ENCODE measurements around the gene ABCC11.
"Not testable (repeated sequence)": the region's sequence is repeated elsewhere in the genome, so short reads cannot be mapped to it uniquely, and the experiment has no call there.

ABCC11 gene

GRCh38 chr16:48246066-48246465 is 1.3 kb downstream of the ABCC11 start:
- DNase-seq: no peak

- DNase-seq: no peak
Measured at GRCh38 chr16:48244863-48245195, 2.5 kb downstream of the ABCC11 start.

DNA sequence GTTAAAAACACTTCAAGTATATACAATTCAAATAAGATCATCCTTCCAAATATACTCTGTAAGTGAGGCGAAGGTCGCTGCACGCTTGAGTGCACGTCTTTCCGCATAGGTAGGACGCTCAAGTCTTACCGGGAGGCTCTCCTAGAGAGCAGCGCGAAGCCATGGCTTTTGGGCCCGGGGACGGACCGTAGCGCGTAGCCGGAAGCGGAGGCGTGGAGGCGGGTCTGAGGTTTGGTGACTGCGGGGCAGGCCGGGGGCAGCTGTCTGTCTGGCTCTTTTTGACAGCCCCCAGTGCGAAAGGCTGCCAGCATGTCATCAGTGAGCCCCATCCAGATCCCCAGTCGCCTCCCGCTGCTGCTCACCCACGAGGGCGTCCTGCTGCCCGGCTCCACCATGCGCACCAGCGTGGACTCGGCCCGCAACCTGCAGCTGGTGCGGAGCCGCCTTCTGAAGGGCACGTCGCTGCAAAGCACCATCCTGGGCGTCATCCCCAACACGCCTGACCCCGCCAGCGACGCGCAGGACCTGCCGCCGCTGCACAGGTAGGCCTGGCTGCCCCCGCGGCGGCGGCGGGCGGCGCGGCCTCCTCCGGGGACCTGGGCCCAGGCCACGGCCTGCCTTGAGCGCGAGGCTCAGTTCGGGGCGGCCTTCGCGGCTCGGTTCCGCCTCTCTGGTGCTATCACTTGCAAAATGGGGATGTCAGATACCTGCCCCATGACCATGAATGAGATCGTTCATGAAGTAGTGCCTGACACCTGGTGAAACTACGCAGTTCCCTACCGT is 3.1 kb downstream of the ABCC11 start, which contains the start of gene LONP2:
TSS of gene LONP2 (plus strand) at position 221 of the 783 bp plus-strand sequence. CDS start at position 310, 89 bp downstream.
- DNase-seq: peak; percentile 84

- DNase-seq: not testable (repeated sequence)
Measured at GRCh38 chr16:48240147-48240546, 7.2 kb downstream of the ABCC11 start.

DNA sequence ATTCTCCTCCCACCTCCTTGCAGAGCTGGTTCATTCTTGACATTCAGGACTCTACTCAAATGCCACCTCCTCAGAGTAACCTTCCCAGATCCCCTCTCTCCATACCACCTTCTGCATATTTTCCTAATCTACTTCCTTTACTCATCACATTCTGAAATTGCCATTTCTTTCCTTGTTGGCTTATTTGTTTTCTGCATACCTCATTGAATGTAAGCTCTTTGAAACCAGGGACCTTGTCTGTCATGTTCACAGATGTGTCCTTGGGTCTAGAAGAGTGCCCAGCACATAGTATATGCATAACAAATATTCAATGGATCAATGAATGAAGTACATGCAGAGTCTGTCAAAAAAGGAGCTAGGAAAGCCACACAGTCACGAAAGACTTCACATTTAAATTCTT is 11.1 kb downstream of the ABCC11 start:
- no peak for DNase-seq

DNA sequence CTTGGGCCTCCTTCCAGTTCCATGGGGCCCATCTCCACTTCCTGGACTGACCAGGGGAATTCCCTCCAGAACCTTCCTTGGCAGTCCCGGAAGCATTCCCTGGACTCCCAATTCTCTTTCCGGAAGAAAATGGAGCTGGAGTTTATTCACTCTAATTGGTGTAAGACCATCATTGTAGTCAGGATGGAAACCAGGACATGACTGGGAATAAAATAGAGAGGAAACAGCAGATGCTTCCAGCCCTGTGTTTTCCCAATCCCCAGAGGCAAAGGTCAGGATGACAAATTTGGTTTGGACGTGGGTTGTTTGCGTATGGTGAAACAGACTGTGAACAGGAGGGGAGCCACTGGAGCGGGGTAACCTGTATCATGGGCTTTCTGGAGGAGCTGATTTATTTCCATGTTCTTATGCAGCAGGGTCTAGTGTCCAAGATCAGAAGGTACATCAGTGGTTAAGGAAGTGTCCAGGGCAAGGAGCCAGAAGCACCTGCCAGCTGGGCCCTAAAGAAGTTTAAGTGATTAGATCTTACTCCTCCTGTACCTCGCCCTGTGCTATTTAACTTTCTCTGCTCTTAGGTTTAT is 11.7 kb downstream of the ABCC11 start:
- DNase-seq: no peak

- no peak for DNase-seq
Measured at GRCh38 chr16:48235058-48235555, 12.2 kb downstream of the ABCC11 start.

DNA sequence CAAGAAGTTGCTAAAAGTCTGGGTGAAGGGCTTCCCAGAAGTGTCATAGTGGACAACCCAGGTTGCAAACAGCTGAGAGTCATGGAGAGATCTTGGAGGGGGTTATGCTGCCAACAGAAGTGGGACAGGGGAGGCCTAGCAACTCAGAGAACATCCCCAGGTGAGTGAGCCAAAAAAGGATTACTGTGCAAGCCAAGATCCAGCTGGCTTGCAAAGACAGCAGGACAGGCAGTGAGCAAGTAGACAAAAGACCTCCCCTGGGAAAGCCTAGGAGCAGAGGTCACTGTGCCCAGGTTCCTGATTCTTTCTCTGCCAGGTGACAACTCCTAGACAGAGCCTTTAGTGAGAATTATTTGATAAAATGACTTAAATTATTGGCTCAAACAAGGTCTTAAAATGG is 12.7 kb downstream of the ABCC11 start:
- DNase-seq: no peak

DNA sequence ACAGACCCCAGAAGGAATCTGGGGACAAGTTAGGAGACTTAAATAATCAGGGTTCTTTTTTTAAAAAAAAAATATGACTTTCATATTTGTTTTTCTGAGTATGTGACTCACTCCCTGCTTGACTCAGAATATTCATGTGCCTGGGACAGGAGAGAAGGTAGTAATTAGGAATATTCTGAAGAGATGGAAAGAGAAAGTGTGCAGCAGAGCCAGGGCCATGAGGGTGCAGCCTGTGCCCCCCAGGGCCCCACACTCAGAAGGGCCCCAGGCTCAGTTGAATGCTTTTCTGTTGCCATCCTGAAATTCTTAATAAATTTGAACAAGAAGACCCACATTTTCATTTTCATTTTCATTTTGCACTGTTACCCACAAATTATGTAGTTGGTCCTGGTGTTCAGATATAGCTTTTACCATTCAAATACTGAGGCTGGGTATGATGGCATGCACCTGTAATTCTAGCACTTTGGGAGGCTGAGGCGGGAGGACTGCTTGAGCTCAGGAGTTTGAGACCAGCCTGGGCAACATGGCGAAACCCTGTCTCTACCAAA is 14.8 kb downstream of the ABCC11 start:
- DNase-seq: no peak

DNA sequence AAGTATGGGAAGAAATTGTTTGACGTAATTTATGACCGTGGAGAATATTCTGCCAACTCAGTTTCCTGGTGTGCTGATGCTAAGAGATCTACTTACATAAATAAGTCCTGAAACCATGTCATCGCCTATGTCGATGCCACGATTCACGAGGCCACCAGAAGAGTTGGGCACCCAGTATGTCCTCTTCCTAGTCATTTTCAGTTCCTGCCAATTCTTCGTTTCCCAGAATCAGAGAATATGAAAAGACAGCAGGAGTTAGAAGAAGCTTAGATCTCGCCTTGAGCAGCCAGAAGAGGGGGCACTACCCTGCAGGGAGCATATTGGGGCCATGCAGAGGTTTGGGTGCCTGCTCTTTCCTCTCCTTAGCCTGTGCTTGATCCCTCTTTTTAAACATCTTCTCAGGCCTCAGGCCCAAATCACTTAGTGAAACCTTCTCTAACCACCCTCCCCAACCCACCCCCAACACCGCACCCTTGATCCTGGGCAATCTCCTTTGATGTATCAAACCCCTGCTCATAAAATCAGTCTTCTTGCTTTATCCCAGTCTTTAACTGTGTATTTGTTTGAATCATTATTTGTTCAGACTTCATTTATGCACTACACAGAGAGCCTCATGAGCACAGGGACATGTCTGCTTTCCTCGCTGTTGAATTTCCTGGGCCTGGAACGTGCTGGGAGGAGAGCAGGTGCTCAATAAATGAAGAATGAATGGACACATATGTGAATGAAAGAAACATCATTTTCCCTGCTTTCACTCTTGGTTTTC is 15.4 kb downstream of the ABCC11 start:
- DNase-seq: peak; percentile 20

GRCh38 chr16:48225456-48225855 is 21.9 kb downstream of the ABCC11 start:
- DNase-seq: no peak

DNA sequence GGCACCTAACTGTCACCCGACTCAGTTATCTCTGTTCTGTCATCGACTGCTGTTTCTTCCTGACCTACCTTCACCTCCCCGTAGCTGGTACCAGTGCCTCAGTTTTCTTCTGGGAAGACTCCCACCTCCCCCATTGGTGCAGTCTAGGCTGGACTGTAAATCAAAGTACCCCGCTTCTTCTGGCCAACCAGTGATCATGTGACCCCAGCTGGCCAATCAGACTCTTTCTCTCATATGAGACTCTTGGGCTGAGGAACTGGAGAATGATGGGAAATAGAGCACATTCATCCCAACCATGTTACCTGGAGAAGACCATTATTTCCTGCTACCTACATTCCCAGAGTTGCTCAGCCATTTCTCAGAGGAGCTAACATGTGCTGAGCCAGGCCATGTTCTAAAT is 23.8 kb downstream of the ABCC11 start:
- no peak for DNase-seq

- no peak for DNase-seq
Measured at GRCh38 chr16:48220891-48221290, 26.4 kb downstream of the ABCC11 start.

DNA sequence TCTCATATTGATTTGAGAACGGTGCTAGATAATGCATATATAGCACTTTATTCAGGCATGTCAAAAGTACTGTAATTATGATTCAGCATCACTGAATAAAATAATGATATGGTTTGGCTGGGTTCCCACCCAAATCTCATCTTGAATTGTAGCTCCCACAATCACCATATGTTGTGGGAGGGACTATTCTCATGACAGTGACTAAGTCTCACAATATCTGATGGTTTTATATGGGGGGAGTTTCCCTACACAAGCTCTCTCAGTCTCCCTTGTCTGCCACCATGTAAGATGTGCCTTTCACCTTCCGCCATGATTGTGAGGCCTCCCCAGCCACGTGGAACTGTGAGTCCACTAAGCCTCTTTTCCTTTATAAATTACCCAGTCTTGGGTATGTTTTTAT is 28.9 kb downstream of the ABCC11 start:
- no peak for DNase-seq

GRCh38 chr16:48217708-48218107 is 29.6 kb downstream of the ABCC11 start:
- DNase-seq: no peak

GRCh38 chr16:48215738-48216137 is 31.6 kb downstream of the ABCC11 start:
- no peak for DNase-seq

DNA sequence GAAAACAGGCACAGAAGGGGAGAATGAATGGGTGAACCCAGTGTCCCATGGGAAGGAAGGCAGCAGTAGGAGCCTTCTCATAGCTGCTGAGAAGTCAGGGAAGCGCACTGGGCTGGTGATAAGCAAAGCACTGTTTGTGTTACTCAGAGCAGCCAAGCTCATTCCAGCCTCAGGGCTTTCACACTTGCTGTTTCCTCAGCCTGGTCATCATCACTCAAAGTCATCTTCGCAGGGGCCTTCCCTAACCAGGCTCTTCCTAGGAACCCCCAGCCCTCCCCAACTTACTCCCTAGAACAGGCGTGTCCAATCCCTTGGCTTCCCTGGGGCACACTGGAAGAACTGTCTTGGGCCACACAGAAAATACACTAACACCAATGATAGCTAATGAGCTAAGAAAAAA is 35.3 kb downstream of the ABCC11 start:
- DNase-seq: no peak

GRCh38 chr16:48210747-48211146 is 36.6 kb downstream of the ABCC11 start:
- no peak for DNase-seq

DNA sequence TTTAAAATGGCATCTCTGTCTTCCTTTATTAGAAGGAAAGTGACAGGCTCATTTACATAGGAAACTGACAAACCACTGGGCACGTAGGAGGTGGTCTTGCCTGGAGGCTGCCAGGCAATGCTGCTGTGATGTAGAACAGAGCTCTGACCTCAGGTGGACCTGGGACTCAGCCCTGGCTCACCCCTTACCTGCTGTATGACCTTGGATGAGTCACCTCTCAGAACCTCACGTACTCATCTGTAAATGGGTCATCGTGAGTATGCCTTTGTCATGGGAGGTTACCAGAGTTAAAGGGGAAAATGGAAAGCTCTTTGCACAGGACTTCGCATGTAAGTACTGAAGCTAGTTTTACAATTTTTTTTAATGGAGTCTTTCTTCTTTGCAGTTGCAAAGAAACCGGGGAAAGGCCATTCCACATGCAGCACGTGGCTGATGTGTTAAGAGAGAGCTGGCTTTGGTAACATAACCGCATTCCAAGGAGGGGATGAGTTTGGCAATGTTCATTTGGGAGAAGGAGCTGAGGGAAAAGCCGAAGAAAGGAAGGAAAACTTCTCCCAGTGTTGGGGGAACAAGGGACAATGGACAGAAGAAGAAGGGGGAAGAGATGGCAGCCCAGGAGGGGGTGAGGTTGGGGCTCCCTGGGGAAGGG is 40.6 kb downstream of the ABCC11 start:
- no peak for DNase-seq

DNA sequence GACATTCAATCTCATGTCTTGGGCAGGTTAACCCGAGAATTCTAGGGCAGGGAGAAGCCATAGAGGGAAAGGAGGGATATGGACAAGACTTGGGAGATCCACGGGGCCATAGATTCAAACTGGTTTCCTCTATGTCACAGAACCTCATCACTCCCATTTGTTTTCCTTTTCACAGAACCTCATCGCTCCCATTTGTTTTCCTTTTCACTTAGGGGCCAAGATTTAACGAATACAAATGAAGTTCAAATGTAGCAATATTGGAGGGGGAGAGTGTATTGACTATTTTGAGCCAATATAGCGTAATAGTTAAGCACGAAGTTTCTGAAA is 42.6 kb downstream of the ABCC11 start:
- no peak for DNase-seq

DNA sequence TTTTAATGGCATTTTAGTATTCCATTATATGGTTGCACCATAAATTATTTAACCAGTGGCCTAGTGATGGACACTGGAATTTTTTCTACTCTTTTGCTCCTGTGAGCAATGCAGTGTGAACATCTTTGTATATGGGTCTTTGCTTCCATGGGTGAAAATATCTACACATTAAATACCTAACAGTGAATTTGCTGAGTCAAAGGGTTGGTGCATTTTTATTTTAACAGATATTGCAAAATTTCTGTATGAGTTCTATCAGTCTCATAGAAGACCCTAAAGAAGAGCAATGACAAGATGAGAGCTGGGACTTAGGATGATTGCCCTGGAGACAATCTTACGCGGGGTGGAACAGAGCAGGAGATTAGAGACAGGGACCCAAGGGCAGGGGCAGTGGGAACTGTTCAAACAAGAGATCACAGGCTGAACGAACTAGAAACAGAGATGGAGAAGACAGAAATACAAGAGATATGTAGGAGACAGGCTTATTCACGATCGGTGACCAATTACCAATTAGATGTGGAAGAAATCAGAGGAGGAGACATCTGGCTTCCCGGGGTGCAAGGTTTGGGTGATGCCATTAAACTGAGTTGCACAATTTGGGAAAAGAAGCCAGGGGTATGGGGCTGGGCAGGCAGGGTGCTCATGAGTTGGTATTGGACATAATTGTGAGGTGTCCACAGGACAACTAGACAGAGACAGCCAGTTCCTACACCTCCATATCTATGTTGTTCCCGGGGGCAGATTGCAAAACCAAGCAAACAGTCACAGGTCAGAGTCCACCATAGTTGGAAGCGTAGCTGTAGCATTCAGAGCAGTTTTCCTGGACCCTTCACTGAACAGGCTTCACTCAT is 43.1 kb downstream of the ABCC11 start:
- no peak for DNase-seq

GRCh38 chr16:48201515-48202201 is 45.7 kb downstream of the ABCC11 start:
- DNase-seq: no peak
